Measurements from ENCODE around the gene CRKL.

GRCh38 chr22:20977019-20977418 lies 59.8 kb downstream of the CRKL start:
- TF ChIP-seq POLR2AphosphoS5 (IDR thresholded peaks at IDR 0.05; ENCODE audit: low read depth, low read length) (no peak), CTCF (IDR thresholded peaks at IDR 0.05) (no peak), RFX5 (IDR thresholded peaks at IDR 0.05; ENCODE audit: low read length) (no peak), EZH2phosphoT487 (IDR thresholded peaks at IDR 0.05; ENCODE audit: borderline replicate concordance, low read depth) (no peak), YY1 (IDR thresholded peaks at IDR 0.05; ENCODE audit: low read depth) (no peak), JUND (IDR thresholded peaks at IDR 0.05) (no peak), RAD21 (IDR thresholded peaks at IDR 0.05; ENCODE audit: low read length) (no peak), TEAD4 (IDR thresholded peaks at IDR 0.05; ENCODE audit: borderline replicate concordance, insufficient read depth) (no peak), NRF1 (IDR thresholded peaks at IDR 0.05; ENCODE audit: low read depth, low read length) (no peak), ELF1 (IDR thresholded peaks at IDR 0.05) (no peak), FOXM1 (IDR thresholded peaks at IDR 0.05; ENCODE audit: low read depth) (no peak), EP300 (IDR thresholded peaks at IDR 0.05; ENCODE audit: borderline replicate concordance in 1 of 2, low read depth in 1 of 2, low read length in 1 of 2) (no peak)
- TF ChIP-seq, protein P1, sequence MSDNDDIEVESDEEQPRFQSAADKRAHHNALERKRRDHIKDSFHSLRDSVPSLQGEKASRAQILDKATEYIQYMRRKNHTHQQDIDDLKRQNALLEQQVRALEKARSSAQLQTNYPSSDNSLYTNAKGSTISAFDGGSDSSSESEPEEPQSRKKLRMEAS (IDR thresholded peaks at IDR 0.05; ENCODE audit: low read depth) = no peak
- TF ChIP-seq, protein P2, sequence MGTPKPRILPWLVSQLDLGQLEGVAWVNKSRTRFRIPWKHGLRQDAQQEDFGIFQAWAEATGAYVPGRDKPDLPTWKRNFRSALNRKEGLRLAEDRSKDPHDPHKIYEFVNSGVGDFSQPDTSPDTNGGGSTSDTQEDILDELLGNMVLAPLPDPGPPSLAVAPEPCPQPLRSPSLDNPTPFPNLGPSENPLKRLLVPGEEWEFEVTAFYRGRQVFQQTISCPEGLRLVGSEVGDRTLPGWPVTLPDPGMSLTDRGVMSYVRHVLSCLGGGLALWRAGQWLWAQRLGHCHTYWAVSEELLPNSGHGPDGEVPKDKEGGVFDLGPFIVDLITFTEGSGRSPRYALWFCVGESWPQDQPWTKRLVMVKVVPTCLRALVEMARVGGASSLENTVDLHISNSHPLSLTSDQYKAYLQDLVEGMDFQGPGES (IDR thresholded peaks at IDR 0.05; ENCODE audit: low read depth, low read length) = no peak
